Tibial nerve (tissue), 4 donors: ENCODE results near the gene JUNB. TPM values are rescaled to one million over a fixed set of nuclear protein-coding genes. Genes with fewer than 3 reads are reported as not detected.

Experiments used
- DNase-seq, 2 donors: peaks; one replicate each; pipeline ENCODE4 v3.0.0-alpha.2; 2019; ENCODE audit warnings: low spot score in 2 of 2
- H3K27ac ChIP-seq, 4 donors: fragments of 200-600 bp; sonication (generic) in 3 of 4; one replicate each; pipeline ENCODE4 v1.5.1; 2017 to 2019; ENCODE audit warnings: mild to moderate bottlenecking in 1 of 4
- H3K27me3 ChIP-seq, 2 donors: fragments of 200-600 bp; sonication (generic) in 1 of 2; one replicate each; pipeline versions ENCODE4 v1.5.1 to v1.6.0; 2017 to 2019
- H3K36me3 ChIP-seq, 3 donors: fragments of 200-600 bp; sonication (generic); one replicate each; pipeline ENCODE4 v1.5.1; 2018 to 2019
- H3K4me1 ChIP-seq, 4 donors: fragments of 200-600 bp; sonication (generic) in 3 of 4; one replicate each; pipeline ENCODE4 v1.5.1; 2017 to 2019
- H3K4me3 ChIP-seq, 4 donors: fragments of 200-600 bp; sonication (generic) in 3 of 4; one replicate each; pipeline ENCODE4 v1.5.1; 2017 to 2019; ENCODE audit warnings: mild to moderate bottlenecking in 1 of 4, moderate library complexity in 1 of 4
- H3K9me3 ChIP-seq, 4 donors: fragments of 200-600 bp; sonication (generic) in 3 of 4; one replicate each; pipeline ENCODE4 v1.5.1; 2017 to 2019
- CTCF ChIP-seq, 5 experiments: fragments of 200-600 bp in 3 of 5; fragments of 450-650 bp in 2 of 5; sonication (generic) in 3 of 5; IDR thresholded peaks; one replicate each; pipeline ENCODE4 v1.5.1; 2016 to 2019; ENCODE audit warnings: antibody characterized with exemption in 5 of 5, mild to moderate bottlenecking in 3 of 5, moderate library complexity in 2 of 5
- EP300 ChIP-seq, 2 donors: sonication (generic); formaldehyde crosslinking; IDR thresholded peaks; one replicate each; pipeline ENCODE4 v1.6.1; 2017; ENCODE audit warnings: antibody characterized with exemption in 2 of 2, mild to moderate bottlenecking in 1 of 2
- POLR2A ChIP-seq, 2 donors: fragments of 450-650 bp; IDR thresholded peaks; one replicate each; pipeline ENCODE4 v1.6.1; 2017; ENCODE audit warnings: antibody characterized with exemption in 2 of 2, mild to moderate bottlenecking in 2 of 2, moderate library complexity in 2 of 2
- WGBS, 2 donors: methylation state at CpG; one replicate each; pipeline ENCODE4 v1.1.5; 2018; 5-methylcytosine and 5-hydroxymethylcytosine counted together
- total RNA-seq, 4 donors: library from RNA; depleted of rRNA; stranded (reverse); fragments of >200 nt; gene quantifications; one replicate each; pipeline ENCODE4 v1.1.0, GENCODE V29; 2016

Gene JUNB
- total RNA-seq, result 100 to 1,000 TPM; 421 to 676 (median 613) TPM

- Histone ChIP-seq H3K27ac (peak within 1 kb of the TSS; percentile 99 to 100 (median 99)), H3K27me3 (no peaks in the 10 kb centered on the region), H3K36me3 (no peaks in the 10 kb centered on the region), H3K4me1 (peaks cover 0 to 62% (median 43%) of the 10 kb centered on the region in 4 donors), H3K9me3 (no peaks in the 10 kb centered on the region), H3K4me3 (peak within 1 kb of the TSS; percentile 61 to 98 (median 79))
- 0 to 1% methylated on average over 41 to 49 of the region's 73 CpGs for WGBS, 2 donors
- TF ChIP-seq EP300 (IDR thresholded peaks at IDR 0.05) (peak; percentile 99 to 100), CTCF (IDR thresholded peaks at IDR 0.05) (peak in 2 of 5 experiments; percentile 54 to 62), POLR2A (IDR thresholded peaks at IDR 0.05) (peak; percentile 100)
- DNase-seq, result peak; percentile 96 to 97
Observed at GRCh38 chr19:12791345-12792050, at the start of gene JUNB. Gene JUNB, plus strand, starts transcription at chr19:12791486. Its CDS starts 286 bp downstream, at chr19:12791772.

DNA sequence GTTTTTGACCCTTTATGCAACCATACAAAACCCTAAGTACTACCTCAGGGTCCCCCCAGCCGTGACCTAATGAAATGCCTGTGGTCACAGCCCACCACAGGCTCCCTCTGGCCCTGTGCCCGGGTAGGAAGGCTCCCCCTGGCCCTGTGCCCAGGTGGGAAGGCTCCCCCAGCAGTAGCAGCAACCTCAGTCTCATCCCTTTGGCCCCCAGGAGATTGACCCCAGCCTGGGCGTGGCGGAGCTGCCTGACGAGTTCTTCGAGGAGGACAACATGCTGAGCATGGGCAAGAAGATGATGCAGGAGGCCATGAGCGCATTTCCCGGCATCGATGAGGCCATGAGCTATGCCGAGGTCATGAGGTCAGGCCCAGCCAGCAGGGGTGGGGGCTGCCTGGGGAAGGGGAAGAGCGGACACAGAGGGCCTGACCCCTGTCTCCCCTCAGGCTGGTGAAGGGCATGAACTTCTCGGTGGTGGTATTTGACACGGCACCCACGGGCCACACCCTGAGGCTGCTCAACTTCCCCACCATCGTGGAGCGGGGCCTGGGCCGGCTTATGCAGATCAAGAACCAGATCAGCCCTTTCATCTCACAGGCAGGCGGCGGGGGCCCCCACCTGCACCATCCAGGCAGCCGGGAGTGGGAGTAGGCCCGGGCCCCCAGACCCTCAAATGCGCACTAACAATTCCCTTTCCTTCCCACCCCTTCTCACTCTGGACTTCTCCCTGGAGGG lies 46.0 kb upstream of the JUNB start:
- no peak overlapping the region for H3K4me3 ChIP-seq
- H3K4me1 ChIP-seq, result peaks cover 0 to 6% (median 0%) of the 10 kb centered on the region in 4 donors
- TF ChIP-seq CTCF (IDR thresholded peaks at IDR 0.05), result no peak
- TF ChIP-seq EP300 (IDR thresholded peaks at IDR 0.05), result no peak
- TF ChIP-seq POLR2A (IDR thresholded peaks at IDR 0.05), result no peak
- peaks cover 3 to 86% (median 5%) of the 10 kb centered on the region in 3 donors for H3K36me3 ChIP-seq
- DNase-seq, result no peak
- no peak overlapping the region for H3K27ac ChIP-seq
- peaks cover 0 to 8% (median 0%) of the 10 kb centered on the region in 4 donors for H3K9me3 ChIP-seq
- H3K27me3 ChIP-seq, result peaks cover 0 to 7% of the 10 kb centered on the region in 2 donors
- WGBS, 2 donors, result 71% methylated on average over 22 of the region's 22 CpGs

GRCh38 chr19:12748489-12748888 lies 42.8 kb upstream of the JUNB start:
- 69 to 81% methylated on average over 6 of the region's 6 CpGs for WGBS, 2 donors
- peaks cover 0 to 15% (median 0%) of the 10 kb centered on the region in 4 donors for H3K4me1 ChIP-seq
- peaks cover 0 to 8% (median 0%) of the 10 kb centered on the region in 4 donors for H3K9me3 ChIP-seq
- peaks cover 3 to 55% (median 5%) of the 10 kb centered on the region in 3 donors for H3K36me3 ChIP-seq
- H3K4me3 ChIP-seq, result no peak overlapping the region
- no peak overlapping the region for H3K27ac ChIP-seq
- peaks cover 0 to 34% of the 10 kb centered on the region in 2 donors for H3K27me3 ChIP-seq
- TF ChIP-seq CTCF (IDR thresholded peaks at IDR 0.05) (no peak), POLR2A (IDR thresholded peaks at IDR 0.05) (no peak), EP300 (IDR thresholded peaks at IDR 0.05) (no peak)
- DNase-seq, result no peak

GRCh38 chr19:12749938-12750521 lies 41.3 kb upstream of the JUNB start:
- TF ChIP-seq EP300 (IDR thresholded peaks at IDR 0.05) (peak in 1 of 2 donors; percentile 7), CTCF (IDR thresholded peaks at IDR 0.05) (no peak), POLR2A (IDR thresholded peaks at IDR 0.05) (no peak)
- Histone ChIP-seq H3K4me3 (no peak overlapping the region), H3K4me1 (peaks cover 0 to 15% (median 0%) of the 10 kb centered on the region in 4 donors), H3K36me3 (peaks cover 3 to 39% (median 5%) of the 10 kb centered on the region in 3 donors), H3K27me3 (peaks cover 0 to 36% of the 10 kb centered on the region in 2 donors), H3K27ac (no peak overlapping the region), H3K9me3 (peaks cover 0 to 8% (median 0%) of the 10 kb centered on the region in 4 donors)
- DNase-seq, result no peak
- WGBS, 2 donors, result 28 to 31% methylated on average over 14 to 24 of the region's 24 CpGs
